Measurements from ENCODE around the gene PPP6R3.
A peak's percentile ranks its signal among the peaks of the same experiment; 100 is the strongest.
"Not testable (repeated sequence)": the region's sequence is repeated elsewhere in the genome, so short reads cannot be mapped to it uniquely, and the experiment has no call there.

PPP6R3 gene

DNA sequence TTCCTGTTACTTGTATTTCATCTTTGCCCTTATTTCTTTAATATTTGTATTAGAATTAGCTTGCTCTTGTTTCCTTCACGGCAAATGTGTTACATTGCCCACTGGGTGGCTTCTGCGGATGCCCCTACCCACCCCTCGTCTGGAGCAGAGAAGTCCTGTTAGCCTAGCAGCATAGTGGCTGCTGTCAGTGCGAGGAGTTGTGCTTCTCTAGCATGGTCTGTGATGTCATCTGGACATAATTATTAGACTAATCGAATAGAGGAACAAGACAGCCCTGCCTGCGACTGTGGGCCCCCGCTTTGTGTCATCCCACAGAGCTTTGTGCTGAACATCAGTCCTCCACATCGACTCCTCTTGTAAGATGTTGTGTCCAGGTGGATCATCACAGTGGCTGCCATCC is 74.5 kb downstream of the PPP6R3 start:
- peaks cover 49% of the 10 kb centered on the region for H3K4me1 ChIP-seq (ENCODE audit: insufficient read depth, low read length)
- H3K27me3 ChIP-seq (ENCODE audit: control insufficient read depth in 1 of 2, insufficient read depth in 2 of 2, low read length in 2 of 2): no peaks in the 10 kb centered on the region
- H3K36me3 ChIP-seq (ENCODE audit: insufficient read depth, low read length): peaks cover 14% of the 10 kb centered on the region
- H3K9ac ChIP-seq (ENCODE audit: low read length): no peak overlapping the region
- no peak overlapping the region for H3K27ac ChIP-seq (ENCODE audit: low read depth, low read length)
- no peaks in the 10 kb centered on the region for H3K9me3 ChIP-seq (ENCODE audit: low read length)
- H3K4me3 ChIP-seq (ENCODE audit: low read depth in 1 of 2, low read length in 2 of 2): no peak overlapping the region

DNA sequence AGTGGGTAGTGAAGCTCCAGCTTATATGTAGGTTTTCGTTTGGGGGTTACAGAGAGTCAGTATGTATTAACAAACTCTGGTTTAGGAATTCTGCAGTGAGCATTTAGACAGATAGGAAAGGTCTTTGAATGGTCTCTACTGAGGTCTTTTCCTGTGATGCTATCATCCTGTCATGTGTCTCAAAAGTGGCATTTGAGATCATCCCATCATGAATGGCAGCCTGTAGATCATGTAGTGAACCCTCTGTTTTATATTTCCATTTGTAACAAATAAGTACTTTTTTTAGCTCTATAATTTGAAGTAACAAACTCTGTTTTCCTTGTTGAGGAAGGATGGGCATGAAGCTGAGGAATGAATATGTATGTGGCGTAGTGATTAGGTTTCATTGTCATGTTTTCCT is 76.2 kb downstream of the PPP6R3 start:
- no peak overlapping the region for H3K27ac ChIP-seq (ENCODE audit: low read depth, low read length)
- no peaks in the 10 kb centered on the region for H3K27me3 ChIP-seq (ENCODE audit: control insufficient read depth in 1 of 2, insufficient read depth in 2 of 2, low read length in 2 of 2)
- peaks cover 47% of the 10 kb centered on the region for H3K4me1 ChIP-seq (ENCODE audit: insufficient read depth, low read length)
- no peak overlapping the region for H3K9ac ChIP-seq (ENCODE audit: low read length)
- no peak overlapping the region for H3K4me3 ChIP-seq (ENCODE audit: low read depth in 1 of 2, low read length in 2 of 2)
- peaks cover 14% of the 10 kb centered on the region for H3K36me3 ChIP-seq (ENCODE audit: insufficient read depth, low read length)
- H3K9me3 ChIP-seq (ENCODE audit: low read length): no peaks in the 10 kb centered on the region

DNA sequence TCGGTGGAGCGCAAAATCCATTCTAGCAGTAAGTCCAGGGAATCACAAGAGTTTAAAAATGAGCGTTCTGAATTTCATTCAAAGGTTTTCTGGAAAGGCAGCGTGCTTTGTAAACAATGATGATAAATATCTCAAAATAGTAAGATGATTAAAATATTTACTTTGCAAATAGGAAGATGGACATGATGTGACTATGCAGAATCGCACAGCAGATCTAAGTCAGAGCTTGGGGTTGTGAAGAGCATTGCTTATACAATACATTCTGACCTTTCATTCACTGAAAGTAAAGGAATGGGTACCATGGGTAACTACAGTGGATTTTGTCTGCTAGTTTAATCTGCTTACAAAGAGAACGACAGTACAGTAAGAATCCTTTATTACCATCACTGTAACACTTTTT is 77.5 kb downstream of the PPP6R3 start:
- H3K36me3 ChIP-seq (ENCODE audit: insufficient read depth, low read length): peaks cover 14% of the 10 kb centered on the region
- H3K27ac ChIP-seq (ENCODE audit: low read depth, low read length): no peak overlapping the region
- no peaks in the 10 kb centered on the region for H3K27me3 ChIP-seq (ENCODE audit: control insufficient read depth in 1 of 2, insufficient read depth in 2 of 2, low read length in 2 of 2)
- no peak overlapping the region for H3K9ac ChIP-seq (ENCODE audit: low read length)
- H3K4me1 ChIP-seq (ENCODE audit: insufficient read depth, low read length): peaks cover 58% of the 10 kb centered on the region
- H3K4me3 ChIP-seq (ENCODE audit: low read depth in 1 of 2, low read length in 2 of 2): no peak overlapping the region
- H3K9me3 ChIP-seq (ENCODE audit: low read length): no peaks in the 10 kb centered on the region

DNA sequence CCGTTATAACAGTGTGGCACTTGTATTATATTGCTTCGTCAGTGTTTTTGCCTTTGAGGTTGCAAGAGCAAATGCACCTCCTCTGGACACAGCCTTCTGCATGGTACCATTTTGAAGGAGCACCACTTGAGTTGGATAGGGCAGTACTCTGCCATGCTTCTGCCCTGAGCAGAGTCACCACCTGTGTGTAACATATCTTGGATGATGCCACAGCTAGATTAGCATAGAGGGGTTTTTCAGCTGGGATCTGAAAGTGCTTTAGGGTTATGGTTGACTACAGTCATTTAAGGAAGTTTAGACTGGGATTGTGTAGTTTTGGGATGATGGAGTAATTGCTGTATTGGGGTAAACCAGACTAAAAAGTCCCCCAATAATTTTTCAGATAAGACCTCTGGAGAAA is 78.8 kb downstream of the PPP6R3 start:
- no peak overlapping the region for H3K27ac ChIP-seq (ENCODE audit: low read depth, low read length)
- peaks cover 14% of the 10 kb centered on the region for H3K36me3 ChIP-seq (ENCODE audit: insufficient read depth, low read length)
- H3K4me1 ChIP-seq (ENCODE audit: insufficient read depth, low read length): peaks cover 64% of the 10 kb centered on the region
- no peaks in the 10 kb centered on the region for H3K9me3 ChIP-seq (ENCODE audit: low read length)
- H3K4me3 ChIP-seq (ENCODE audit: low read depth in 1 of 2, low read length in 2 of 2): no peak overlapping the region
- no peak overlapping the region for H3K9ac ChIP-seq (ENCODE audit: low read length)
- H3K27me3 ChIP-seq (ENCODE audit: control insufficient read depth in 1 of 2, insufficient read depth in 2 of 2, low read length in 2 of 2): no peaks in the 10 kb centered on the region

DNA sequence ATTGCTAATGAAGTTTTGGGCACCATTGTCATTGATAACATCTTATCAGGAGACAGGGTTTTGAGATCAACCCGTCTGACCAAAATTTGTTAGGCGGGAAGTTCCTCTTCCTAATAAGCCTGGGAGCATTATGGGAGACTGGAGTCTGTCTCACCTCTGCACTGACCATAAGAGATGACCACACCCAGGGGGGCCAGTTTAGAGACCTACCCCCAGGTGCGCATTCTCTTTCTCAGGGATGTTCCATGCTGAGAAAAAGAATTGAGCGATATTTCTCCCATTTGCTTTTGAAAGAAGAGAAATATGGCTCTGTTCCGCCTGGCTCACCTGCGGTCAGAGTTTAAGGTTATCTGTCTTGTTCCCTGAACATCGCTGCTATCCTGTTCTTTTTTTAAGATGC is 80.0 kb downstream of the PPP6R3 start:
- peaks cover 14% of the 10 kb centered on the region for H3K36me3 ChIP-seq (ENCODE audit: insufficient read depth, low read length)
- not testable (repeated sequence) for H3K9me3 ChIP-seq (ENCODE audit: low read length)

DNA sequence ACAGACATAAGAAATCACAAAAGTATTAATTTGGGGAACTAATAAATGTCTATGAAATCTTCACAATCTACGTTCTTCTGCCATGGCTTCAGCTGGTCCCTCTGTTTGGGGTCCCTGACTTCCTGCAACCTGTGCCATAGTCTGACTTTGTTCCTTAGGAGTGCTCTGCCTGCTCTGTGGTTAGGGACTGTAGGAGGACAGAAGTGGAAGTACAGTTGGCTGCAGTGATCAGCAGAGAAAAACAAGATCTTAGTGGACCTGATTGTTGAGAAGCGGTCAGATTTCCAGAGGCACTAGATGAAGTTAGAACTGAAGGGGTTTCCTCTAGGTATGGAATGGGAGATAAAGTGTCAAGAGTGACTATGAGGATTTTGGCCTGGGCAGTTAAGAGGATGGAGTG is 80.6 kb downstream of the PPP6R3 start:
- Histone ChIP-seq H3K36me3 (ENCODE audit: insufficient read depth, low read length) (peaks cover 14% of the 10 kb centered on the region), H3K27ac (ENCODE audit: low read depth, low read length) (no peak overlapping the region), H3K9ac (ENCODE audit: low read length) (no peak overlapping the region), H3K4me3 (ENCODE audit: low read depth in 1 of 2, low read length in 2 of 2) (no peak overlapping the region), H3K9me3 (ENCODE audit: low read length) (no peaks in the 10 kb centered on the region), H3K4me1 (ENCODE audit: insufficient read depth, low read length) (peaks cover 55% of the 10 kb centered on the region), H3K27me3 (ENCODE audit: control insufficient read depth in 1 of 2, insufficient read depth in 2 of 2, low read length in 2 of 2) (no peaks in the 10 kb centered on the region)

More for the DNA sequence above, 80.0 kb downstream of the PPP6R3 start:
- H3K27me3 ChIP-seq (ENCODE audit: control insufficient read depth in 1 of 2, insufficient read depth in 2 of 2, low read length in 2 of 2); H3K9ac ChIP-seq (ENCODE audit: low read length); H3K27ac ChIP-seq (ENCODE audit: low read depth, low read length); H3K4me3 ChIP-seq (ENCODE audit: low read depth in 1 of 2, low read length in 2 of 2): not testable (repeated sequence)
- peaks cover 56% of the 10 kb centered on the region for H3K4me1 ChIP-seq (ENCODE audit: insufficient read depth, low read length)

DNA sequence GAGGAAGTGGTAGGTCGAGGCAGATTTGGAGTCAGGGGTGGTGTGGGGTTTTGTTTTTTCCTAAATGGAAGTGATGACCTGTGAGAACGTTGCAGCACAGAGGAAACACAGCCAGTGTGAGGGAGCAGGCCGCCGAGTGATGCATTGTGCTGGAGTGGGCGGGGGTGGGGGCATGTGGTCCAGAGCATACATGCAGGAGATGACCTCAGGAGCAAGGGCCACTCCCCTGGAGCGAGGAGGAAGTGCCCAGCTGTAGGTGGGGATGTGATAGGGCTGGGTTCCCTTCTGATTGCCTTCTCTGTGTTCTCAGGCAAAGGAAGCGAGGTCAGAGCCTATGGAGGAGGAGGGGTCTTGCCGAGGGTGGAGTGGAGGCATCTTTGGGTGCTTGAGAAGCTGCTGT is 81.4 kb downstream of the PPP6R3 start:
- H3K36me3 ChIP-seq (ENCODE audit: insufficient read depth, low read length): peaks cover 14% of the 10 kb centered on the region
- no peaks in the 10 kb centered on the region for H3K9me3 ChIP-seq (ENCODE audit: low read length)
- no peak overlapping the region for H3K27ac ChIP-seq (ENCODE audit: low read depth, low read length)
- no peak overlapping the region for H3K9ac ChIP-seq (ENCODE audit: low read length)
- peaks cover 51% of the 10 kb centered on the region for H3K4me1 ChIP-seq (ENCODE audit: insufficient read depth, low read length)
- H3K4me3 ChIP-seq (ENCODE audit: low read depth in 1 of 2, low read length in 2 of 2): no peak overlapping the region
- no peaks in the 10 kb centered on the region for H3K27me3 ChIP-seq (ENCODE audit: control insufficient read depth in 1 of 2, insufficient read depth in 2 of 2, low read length in 2 of 2)

DNA sequence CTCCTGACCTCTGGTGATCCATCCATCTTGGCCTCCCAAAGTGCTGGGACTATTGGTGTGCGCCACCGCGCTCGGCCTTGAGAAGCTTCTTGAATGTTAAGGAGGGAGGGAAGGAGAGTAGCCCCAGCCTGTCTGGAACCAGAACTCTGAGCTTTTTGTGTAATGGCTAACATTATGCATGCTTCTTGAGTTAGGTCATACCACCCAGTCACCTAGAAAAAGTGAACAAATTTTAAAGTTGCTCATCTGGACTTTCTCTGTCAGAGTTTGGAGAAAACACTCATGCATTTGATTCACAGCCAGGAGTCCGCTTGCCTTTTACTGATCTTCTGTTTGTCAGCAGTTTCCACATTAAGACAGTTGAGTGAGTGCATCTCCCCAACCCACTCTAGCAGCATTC is 82.1 kb downstream of the PPP6R3 start:
- H3K27ac ChIP-seq (ENCODE audit: low read depth, low read length): peak overlapping the region; percentile 22
- no peaks in the 10 kb centered on the region for H3K27me3 ChIP-seq (ENCODE audit: control insufficient read depth in 1 of 2, insufficient read depth in 2 of 2, low read length in 2 of 2)
- no peak overlapping the region for H3K4me3 ChIP-seq (ENCODE audit: low read depth in 1 of 2, low read length in 2 of 2)
- H3K9ac ChIP-seq (ENCODE audit: low read length): no peak overlapping the region
- H3K9me3 ChIP-seq (ENCODE audit: low read length): no peaks in the 10 kb centered on the region
- peaks cover 45% of the 10 kb centered on the region for H3K4me1 ChIP-seq (ENCODE audit: insufficient read depth, low read length)
- peaks cover 14% of the 10 kb centered on the region for H3K36me3 ChIP-seq (ENCODE audit: insufficient read depth, low read length)

DNA sequence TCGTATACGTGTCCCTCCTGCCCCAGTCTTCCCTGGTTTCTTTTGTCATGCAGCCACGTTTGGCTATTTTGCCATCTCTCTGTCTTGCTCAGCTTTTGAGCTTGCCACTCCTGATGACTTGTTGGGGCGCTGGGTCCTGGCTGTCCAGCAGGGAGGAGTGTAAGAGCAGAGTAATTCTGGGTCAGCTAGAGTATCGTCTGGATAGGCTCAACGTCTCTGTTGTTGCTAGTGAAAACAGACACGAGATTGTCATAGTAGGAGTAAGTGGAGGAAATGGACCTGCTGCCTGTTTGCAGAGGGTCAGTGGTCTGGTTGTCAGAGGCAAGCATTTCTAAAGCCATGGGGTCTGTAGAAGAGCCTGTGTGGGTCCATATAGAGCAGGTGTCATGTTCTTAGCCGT is 83.0 kb downstream of the PPP6R3 start:
- peaks cover 42% of the 10 kb centered on the region for H3K4me1 ChIP-seq (ENCODE audit: insufficient read depth, low read length)
- no peaks in the 10 kb centered on the region for H3K27me3 ChIP-seq (ENCODE audit: control insufficient read depth in 1 of 2, insufficient read depth in 2 of 2, low read length in 2 of 2)
- H3K9ac ChIP-seq (ENCODE audit: low read length): no peak overlapping the region
- no peaks in the 10 kb centered on the region for H3K9me3 ChIP-seq (ENCODE audit: low read length)
- no peak overlapping the region for H3K4me3 ChIP-seq (ENCODE audit: low read depth in 1 of 2, low read length in 2 of 2)
- peaks cover 22% of the 10 kb centered on the region for H3K36me3 ChIP-seq (ENCODE audit: insufficient read depth, low read length)
- H3K27ac ChIP-seq (ENCODE audit: low read depth, low read length): peak overlapping the region; percentile 3

DNA sequence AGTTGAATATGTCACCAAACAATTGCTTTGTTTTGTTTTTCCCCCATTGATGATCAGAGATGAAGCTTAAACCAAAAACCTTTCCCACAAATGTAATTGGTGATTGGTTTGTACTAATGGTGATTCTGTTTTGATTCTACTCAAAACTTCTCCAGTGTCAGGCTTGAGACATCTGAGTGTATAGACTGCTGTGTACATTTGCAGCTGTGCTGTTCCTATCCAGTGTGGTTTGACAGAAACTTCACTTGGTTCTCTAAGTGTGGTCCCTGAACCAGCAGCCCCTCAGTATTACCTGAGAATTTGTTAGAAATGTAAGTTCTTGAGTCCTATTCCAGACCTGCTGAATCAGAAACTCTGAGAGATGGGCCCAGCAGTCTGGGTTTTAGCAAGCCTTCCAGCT is 84.8 kb downstream of the PPP6R3 start:
- no peaks in the 10 kb centered on the region for H3K9me3 ChIP-seq (ENCODE audit: low read length)
- no peak overlapping the region for H3K27ac ChIP-seq (ENCODE audit: low read depth, low read length)
- H3K36me3 ChIP-seq (ENCODE audit: insufficient read depth, low read length): peaks cover 9% of the 10 kb centered on the region
- no peaks in the 10 kb centered on the region for H3K27me3 ChIP-seq (ENCODE audit: control insufficient read depth in 1 of 2, insufficient read depth in 2 of 2, low read length in 2 of 2)
- peaks cover 55% of the 10 kb centered on the region for H3K4me1 ChIP-seq (ENCODE audit: insufficient read depth, low read length)
- no peak overlapping the region for H3K9ac ChIP-seq (ENCODE audit: low read length)
- no peak overlapping the region for H3K4me3 ChIP-seq (ENCODE audit: low read depth in 1 of 2, low read length in 2 of 2)

DNA sequence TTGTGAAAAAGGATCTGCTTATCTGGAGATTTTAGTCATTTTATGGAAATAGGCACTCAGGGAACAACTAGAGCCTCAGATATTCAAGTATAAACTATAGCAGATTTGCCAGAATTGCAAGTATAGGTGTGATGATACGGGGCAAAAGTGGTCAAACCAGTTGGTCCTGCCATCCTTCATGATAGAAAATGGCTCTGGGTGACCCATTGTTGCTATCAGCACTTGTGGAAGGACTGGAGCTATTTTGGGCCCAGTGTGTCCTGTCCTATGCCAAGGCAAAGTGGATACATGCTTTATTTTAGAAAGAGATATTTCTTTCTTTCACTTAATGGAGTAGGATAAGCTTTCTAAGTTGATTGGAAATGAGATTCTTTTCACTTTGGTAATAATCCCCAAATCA is 85.2 kb downstream of the PPP6R3 start:
- Histone ChIP-seq H3K9me3 (ENCODE audit: low read length) (no peaks in the 10 kb centered on the region), H3K27ac (ENCODE audit: low read depth, low read length) (no peak overlapping the region)

DNA sequence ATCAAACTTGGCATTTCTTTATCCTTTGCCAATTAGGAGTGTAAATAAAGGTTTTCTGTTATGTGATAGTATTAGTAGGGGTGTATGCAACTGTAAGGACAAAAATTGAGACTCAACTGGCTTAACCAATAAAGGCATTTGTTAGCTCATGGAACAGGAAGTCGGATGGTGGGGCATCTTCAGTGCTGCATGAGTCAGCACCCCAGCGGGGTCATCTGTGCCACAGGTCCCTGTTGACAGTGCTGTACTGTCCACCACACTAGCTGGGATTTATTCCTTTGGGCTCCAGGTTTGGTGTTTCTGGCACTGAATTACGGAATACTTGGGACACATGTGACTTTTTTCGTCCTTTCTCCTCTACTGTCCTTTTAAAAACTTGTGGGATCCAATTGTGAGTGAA is 86.0 kb downstream of the PPP6R3 start:
- Histone ChIP-seq H3K36me3 (ENCODE audit: insufficient read depth, low read length) (peaks cover 9% of the 10 kb centered on the region), H3K4me3 (ENCODE audit: low read depth in 1 of 2, low read length in 2 of 2) (no peak overlapping the region), H3K9me3 (ENCODE audit: low read length) (no peaks in the 10 kb centered on the region), H3K4me1 (ENCODE audit: insufficient read depth, low read length) (peaks cover 51% of the 10 kb centered on the region), H3K27ac (ENCODE audit: low read depth, low read length) (no peak overlapping the region), H3K27me3 (ENCODE audit: control insufficient read depth in 1 of 2, insufficient read depth in 2 of 2, low read length in 2 of 2) (no peaks in the 10 kb centered on the region), H3K9ac (ENCODE audit: low read length) (no peak overlapping the region)

More for the DNA sequence above, 85.2 kb downstream of the PPP6R3 start:
- peaks cover 57% of the 10 kb centered on the region for H3K4me1 ChIP-seq (ENCODE audit: insufficient read depth, low read length)
- H3K36me3 ChIP-seq (ENCODE audit: insufficient read depth, low read length): peaks cover 9% of the 10 kb centered on the region
- H3K4me3 ChIP-seq (ENCODE audit: low read depth in 1 of 2, low read length in 2 of 2): no peak overlapping the region
- H3K9ac ChIP-seq (ENCODE audit: low read length): no peak overlapping the region
- no peaks in the 10 kb centered on the region for H3K27me3 ChIP-seq (ENCODE audit: control insufficient read depth in 1 of 2, insufficient read depth in 2 of 2, low read length in 2 of 2)
